Upper lobe of right lung (tissue), 1 donor: ENCODE data around the gene IFNG. TPM values are rescaled to one million over a fixed set of nuclear protein-coding genes. Genes with fewer than 3 reads are reported as not detected.

ENCODE experiments used
- ATAC-seq: fragments of 200-7000 bp; cut with Tn5 transposase; one replicate; pipeline ENCODE4 v1.9.1; 2020; ENCODE audit warnings: mild to moderate bottlenecking, moderate library complexity
- DNase-seq: peaks from one replicate; pipeline ENCODE4 v3.0.0-alpha.2; 2020
- H3K27ac ChIP-seq: fragments of 200-600 bp; one replicate; pipeline ENCODE4 v1.8.0; 2022
- H3K27me3 ChIP-seq: fragments of 200-600 bp; one replicate; pipeline ENCODE4 v1.8.0; 2022; ENCODE audit warnings: mild to moderate bottlenecking
- H3K36me3 ChIP-seq: fragments of 200-600 bp; one replicate; pipeline ENCODE4 v1.8.0; 2022
- H3K4me1 ChIP-seq: fragments of 200-600 bp; one replicate; pipeline ENCODE4 v1.8.0; 2022
- H3K4me3 ChIP-seq: fragments of 200-600 bp; one replicate; pipeline ENCODE4 v1.8.0; 2022; ENCODE audit warnings: mild to moderate bottlenecking
- H3K9me3 ChIP-seq: fragments of 200-600 bp; one replicate; pipeline ENCODE4 v1.8.0; 2022
- intact Hi-C: fragments of 100-400 bp; cut with DNase I; formaldehyde crosslinking; loops from one replicate; pipeline ENCODE4 v1.11.0; 2022
- total RNA-seq: library from RNA; stranded (reverse); fragmentation: NEBNext Ultra II Directional; extraction: Animal tissue kit (Norgen Biotek cat#: 25700); gene quantifications from one replicate; pipeline ENCODE4 v1.2.1, GENCODE V29; 2021
- TF ChIP-seq, protein P1 (sequence below): fragments of 200-600 bp; IDR thresholded peaks from one replicate; pipeline ENCODE4 v1.8.0; 2022; ENCODE audit warnings: antibody characterized with exemption
- donor health status: DM: no; HTN: yes; CAD: no; lungs with severe emphysema.

IFNG gene
- total RNA-seq, 1 donor from 2014 or later, result not detected

DNA sequence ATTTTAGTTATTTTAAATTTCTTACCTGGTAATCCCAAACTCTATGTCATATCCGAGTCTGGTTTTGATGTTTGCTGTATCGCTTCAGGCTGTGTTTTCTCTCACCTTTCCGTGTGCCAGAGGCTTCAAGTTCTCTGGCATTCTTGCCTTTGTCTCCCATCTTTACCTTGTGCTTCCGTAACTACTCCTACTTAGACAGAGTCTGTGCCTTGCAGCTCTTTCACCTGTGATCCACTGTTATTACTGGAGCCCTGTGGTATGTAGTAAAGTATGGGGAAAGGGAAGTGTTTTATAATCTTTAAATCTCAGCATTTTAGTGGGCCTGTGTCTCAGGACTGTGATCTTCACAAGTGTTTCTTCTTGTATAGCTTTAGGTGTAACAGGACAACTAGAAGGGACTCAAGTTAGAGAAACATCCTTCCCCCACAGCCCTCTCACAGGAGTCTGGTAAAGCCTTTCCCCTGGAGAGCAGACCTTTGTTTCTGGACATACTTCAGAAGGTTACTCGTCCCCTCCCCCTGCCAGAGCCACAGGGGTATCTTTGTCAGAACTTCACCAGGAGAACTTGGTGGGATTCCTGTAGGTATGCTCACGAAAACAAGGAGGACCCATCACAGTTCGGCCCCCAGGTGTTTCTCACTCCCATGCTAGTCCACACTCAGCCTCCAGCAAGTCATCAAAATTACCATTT, 11.1 kb downstream of the IFNG start:
- TF ChIP-seq, protein P1, sequence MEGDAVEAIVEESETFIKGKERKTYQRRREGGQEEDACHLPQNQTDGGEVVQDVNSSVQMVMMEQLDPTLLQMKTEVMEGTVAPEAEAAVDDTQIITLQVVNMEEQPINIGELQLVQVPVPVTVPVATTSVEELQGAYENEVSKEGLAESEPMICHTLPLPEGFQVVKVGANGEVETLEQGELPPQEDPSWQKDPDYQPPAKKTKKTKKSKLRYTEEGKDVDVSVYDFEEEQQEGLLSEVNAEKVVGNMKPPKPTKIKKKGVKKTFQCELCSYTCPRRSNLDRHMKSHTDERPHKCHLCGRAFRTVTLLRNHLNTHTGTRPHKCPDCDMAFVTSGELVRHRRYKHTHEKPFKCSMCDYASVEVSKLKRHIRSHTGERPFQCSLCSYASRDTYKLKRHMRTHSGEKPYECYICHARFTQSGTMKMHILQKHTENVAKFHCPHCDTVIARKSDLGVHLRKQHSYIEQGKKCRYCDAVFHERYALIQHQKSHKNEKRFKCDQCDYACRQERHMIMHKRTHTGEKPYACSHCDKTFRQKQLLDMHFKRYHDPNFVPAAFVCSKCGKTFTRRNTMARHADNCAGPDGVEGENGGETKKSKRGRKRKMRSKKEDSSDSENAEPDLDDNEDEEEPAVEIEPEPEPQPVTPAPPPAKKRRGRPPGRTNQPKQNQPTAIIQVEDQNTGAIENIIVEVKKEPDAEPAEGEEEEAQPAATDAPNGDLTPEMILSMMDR, result no peak
- intact Hi-C loops, result no loop called here
- no peak overlapping the region for H3K4me3 ChIP-seq
- H3K27ac ChIP-seq, result no peak overlapping the region
- DNase-seq (no peak), ATAC-seq (no peak)
- peaks cover 5% of the 10 kb centered on the region for H3K27me3 ChIP-seq
- no peaks in the 10 kb centered on the region for H3K9me3 ChIP-seq
- no peaks in the 10 kb centered on the region for H3K36me3 ChIP-seq
- H3K4me1 ChIP-seq, result no peaks in the 10 kb centered on the region

DNA sequence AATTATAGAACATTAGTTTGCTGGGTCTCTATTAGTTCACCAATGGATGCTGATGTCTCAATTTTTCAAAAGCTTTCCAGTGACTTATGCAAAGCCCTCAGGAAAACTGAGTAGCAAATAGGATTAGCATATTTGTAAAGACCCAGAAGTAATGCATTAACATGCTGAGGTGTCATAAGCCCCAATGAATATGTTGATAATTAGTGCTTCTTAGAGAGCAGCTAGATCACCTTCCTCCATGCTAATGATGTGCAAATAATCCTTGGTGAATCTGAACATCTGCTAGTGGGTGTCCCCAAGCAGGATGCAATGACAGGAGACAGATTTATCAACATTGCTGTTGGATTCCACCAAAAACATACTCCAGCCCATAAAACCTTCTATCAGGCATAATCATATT, 19.0 kb downstream of the IFNG start:
- Histone ChIP-seq H3K27ac (no peak overlapping the region), H3K27me3 (no peaks in the 10 kb centered on the region), H3K36me3 (no peaks in the 10 kb centered on the region), H3K4me3 (no peak overlapping the region), H3K4me1 (no peaks in the 10 kb centered on the region), H3K9me3 (no peaks in the 10 kb centered on the region)
- intact Hi-C loops, result no loop called here
- TF ChIP-seq, protein P1, result no peak
- ATAC-seq (no peak), DNase-seq (no peak)

DNA sequence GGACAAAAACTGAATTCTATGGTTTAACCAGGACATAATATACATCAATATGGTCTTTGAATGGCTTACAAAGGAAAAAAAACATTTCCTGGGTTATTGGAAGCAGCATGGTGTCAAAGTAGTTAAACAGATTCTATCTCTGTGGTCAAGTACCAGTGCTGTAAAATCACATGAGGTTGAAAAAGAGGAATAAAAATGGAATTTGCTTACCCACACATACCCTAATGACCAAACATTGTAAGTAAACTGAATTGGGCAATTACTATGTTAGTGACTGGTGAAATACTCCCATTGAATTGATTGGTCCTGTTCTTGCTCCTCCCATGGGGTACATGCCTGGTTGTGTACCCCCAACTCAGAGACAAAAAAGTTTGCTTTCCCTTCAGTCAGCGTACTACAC, 19.6 kb downstream of the IFNG start:
- intact Hi-C loops, result no loop called here
- Histone ChIP-seq H3K4me1 (no peaks in the 10 kb centered on the region), H3K4me3 (no peak overlapping the region), H3K9me3 (no peaks in the 10 kb centered on the region), H3K36me3 (no peaks in the 10 kb centered on the region), H3K27me3 (no peaks in the 10 kb centered on the region), H3K27ac (no peak overlapping the region)
- ATAC-seq (no peak), DNase-seq (no peak)
- TF ChIP-seq, protein P1, result no peak

DNA sequence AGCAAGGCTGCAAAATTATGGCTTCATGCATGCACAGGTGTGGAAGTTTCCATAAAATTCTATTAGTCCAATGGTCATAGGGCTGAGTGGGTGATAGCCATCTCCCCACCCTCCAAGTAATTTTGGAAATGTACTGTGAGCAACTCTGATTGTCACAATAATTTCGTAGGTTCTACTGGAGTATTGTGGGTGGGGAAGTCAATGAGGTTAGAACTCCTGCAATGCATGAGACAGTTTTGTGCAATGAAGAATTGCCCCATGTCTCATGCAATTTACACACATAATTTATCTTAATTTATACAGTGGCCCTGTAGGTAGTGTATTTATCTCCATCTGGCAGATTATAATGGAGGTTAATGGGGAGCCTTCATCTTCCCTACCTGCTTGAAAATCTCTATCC, 20.5 kb downstream of the IFNG start:
- TF ChIP-seq, protein P1, result no peak
- H3K4me1 ChIP-seq, result no peaks in the 10 kb centered on the region
- ATAC-seq (no peak), DNase-seq (no peak)
- H3K4me3 ChIP-seq, result no peak overlapping the region
- intact Hi-C loops, result no loop called here
- no peaks in the 10 kb centered on the region for H3K27me3 ChIP-seq
- H3K27ac ChIP-seq, result no peak overlapping the region
- H3K9me3 ChIP-seq, result no peaks in the 10 kb centered on the region
- no peaks in the 10 kb centered on the region for H3K36me3 ChIP-seq

DNA sequence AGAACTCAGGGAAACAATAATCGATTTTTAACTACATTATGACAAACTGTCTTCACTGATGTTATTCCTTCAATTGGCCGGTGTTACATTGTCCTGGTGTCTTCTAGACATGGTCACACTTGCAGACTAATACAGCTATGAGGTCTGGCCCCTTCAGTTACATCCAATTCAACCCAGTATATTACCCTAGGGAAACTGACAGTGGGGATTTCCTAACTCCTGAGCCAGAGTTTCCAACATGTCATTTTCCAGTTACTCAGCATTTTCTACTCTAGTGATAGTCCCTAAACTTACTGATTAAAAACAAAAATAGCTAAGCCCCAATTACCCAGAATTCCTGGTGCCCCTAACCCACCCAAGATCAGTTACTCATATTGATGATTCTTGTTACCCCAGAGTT, 21.1 kb downstream of the IFNG start:
- TF ChIP-seq, protein P1, result no peak
- Histone ChIP-seq H3K36me3 (no peaks in the 10 kb centered on the region), H3K9me3 (no peaks in the 10 kb centered on the region), H3K4me3 (no peak overlapping the region), H3K27me3 (no peaks in the 10 kb centered on the region), H3K4me1 (no peaks in the 10 kb centered on the region), H3K27ac (no peak overlapping the region)
- ATAC-seq (no peak), DNase-seq (no peak)
- intact Hi-C loops, result no loop called here
